GM12872 (cell line): Measurements from ENCODE around the gene METTL9.

Experiments used
- CTCF ChIP-seq: IDR thresholded peaks from 3 replicates; pipeline ENCODE4 v1.5.1; 2011; ENCODE audit warnings: low read depth, mild to moderate bottlenecking, low read length, moderate library complexity; ENCODE audit not compliant: insufficient read depth

METTL9 gene

GRCh38 chr16:21568502-21569189 lies 30.7 kb upstream of the METTL9 start:
- TF ChIP-seq CTCF = no peak

DNA sequence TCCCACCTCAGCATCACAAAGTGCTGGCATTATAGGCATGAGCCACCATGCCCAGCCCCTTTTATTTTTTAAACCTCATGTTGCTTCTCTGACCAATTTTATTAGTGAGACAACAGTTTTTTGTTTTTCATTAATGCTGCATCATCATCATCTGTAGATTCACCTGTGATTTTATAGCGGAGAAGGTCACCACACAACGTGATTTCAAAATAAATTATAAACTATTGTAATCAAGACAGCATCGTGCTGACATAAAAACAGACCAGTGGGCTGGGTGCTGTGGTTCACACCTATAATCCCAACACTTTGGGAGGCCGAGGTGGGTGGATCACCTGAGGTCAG lies 28.7 kb upstream of the METTL9 start:
- no peak for TF ChIP-seq CTCF

- no peak for TF ChIP-seq CTCF
Observed at GRCh38 chr16:21574372-21574771, 25.0 kb upstream of the METTL9 start.

- no peak for TF ChIP-seq CTCF
Observed at GRCh38 chr16:21580807-21581206, 18.6 kb upstream of the METTL9 start.

DNA sequence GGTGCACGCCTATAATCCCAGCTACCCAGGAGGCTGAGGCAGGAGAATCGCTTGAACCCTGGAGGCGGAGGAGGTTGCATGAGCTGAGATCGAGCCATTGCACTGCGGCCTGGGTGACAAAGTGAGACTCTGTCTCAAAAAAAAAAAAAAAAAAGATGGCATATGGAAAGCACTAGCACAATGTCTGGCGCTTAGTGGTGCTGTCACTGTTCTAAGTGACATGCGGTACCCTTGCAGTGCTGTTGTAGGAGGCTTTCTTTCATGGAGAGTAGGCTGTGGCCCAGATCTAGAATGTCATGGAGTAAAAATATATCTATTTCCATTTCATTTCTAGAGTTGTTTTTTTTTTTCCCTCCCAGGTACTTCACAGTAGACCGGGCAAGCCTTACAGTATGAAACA lies 14.6 kb upstream of the METTL9 start:
- TF ChIP-seq CTCF = no peak

GRCh38 chr16:21589551-21589950 lies 9.8 kb upstream of the METTL9 start:
- TF ChIP-seq CTCF = no peak

DNA sequence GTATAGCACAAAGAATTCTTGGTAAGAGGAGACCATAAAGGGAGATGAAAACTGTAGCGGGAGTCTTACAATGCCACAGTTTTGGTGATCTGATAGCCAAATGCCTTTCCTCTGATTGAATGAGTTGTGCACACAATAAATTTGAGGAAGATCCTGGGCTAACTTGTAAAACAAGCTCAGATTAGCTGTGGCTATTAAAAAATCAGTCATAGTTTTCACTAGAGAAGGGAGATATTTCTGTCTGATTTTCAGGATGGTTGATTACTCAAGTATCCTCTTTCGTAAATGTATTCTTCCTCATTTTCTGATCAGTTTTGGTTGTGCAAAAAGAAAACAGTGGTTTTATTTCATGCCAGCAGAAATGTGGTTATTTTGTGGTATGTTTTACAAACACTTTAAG lies 9.1 kb upstream of the METTL9 start:
- TF ChIP-seq CTCF = no peak
